HepG2 (cell line): Measurements from ENCODE around the gene AIF1. TPM values are rescaled to one million over a fixed set of nuclear protein-coding genes. Genes with fewer than 3 reads are reported as not detected.

ENCODE experiments used
- ETV5 ChIP-seq: IDR thresholded peaks from 2 replicates; pipeline ENCODE4 v1.6.1; 2018; ENCODE audit warnings: missing biosample characterization, missing genetic modification reagents, inconsistent platforms, borderline replicate concordance
- HNF4G ChIP-seq, 2 experiments: sonication (generic) in 1 of 2; formaldehyde crosslinking in 1 of 2; IDR thresholded peaks; 2 replicates each; pipeline versions ENCODE4 v1.4.0 to v1.6.1; 2011 to 2020; ENCODE audit warnings: borderline replicate concordance in 2 of 2, low read depth in 2 of 2, mild to moderate bottlenecking in 2 of 2, low read length in 1 of 2, missing genetic modification reagents in 1 of 2, moderate library complexity in 1 of 2
- KDM5B ChIP-seq: sonication (generic); formaldehyde crosslinking; IDR thresholded peaks from 2 replicates; pipeline ENCODE4 v1.4.0; 2020; ENCODE audit warnings: missing genetic modification reagents, mild to moderate bottlenecking, borderline replicate concordance
- NFE2L2 ChIP-seq: fragments of 150-350 bp; IDR thresholded peaks from 2 replicates; pipeline ENCODE4 v1.6.1; 2014; ENCODE audit warnings: low read length
- NFKB2 ChIP-seq: sonication (generic); formaldehyde crosslinking; IDR thresholded peaks from 2 replicates; pipeline ENCODE4 v1.4.0; 2020; ENCODE audit warnings: missing genetic modification reagents, borderline replicate concordance
- RARA ChIP-seq: IDR thresholded peaks from 2 replicates; pipeline ENCODE4 v1.6.1; 2016; ENCODE audit warnings: missing genetic modification reagents, missing compliant biosample characterization
- SIN3A ChIP-seq: IDR thresholded peaks from 2 replicates; pipeline ENCODE4 v1.6.1; 2011; ENCODE audit warnings: low read depth, mild to moderate bottlenecking, control low read depth, low read length, borderline replicate concordance
- TAF1 ChIP-seq: sonication (generic); formaldehyde crosslinking; IDR thresholded peaks from 2 replicates; pipeline ENCODE4 v1.4.0; 2020; ENCODE audit warnings: missing genetic modification reagents
- ZNF292 ChIP-seq: sonication (generic); formaldehyde crosslinking; IDR thresholded peaks from 2 replicates; pipeline ENCODE4 v1.8.1; 2022; ENCODE audit warnings: mild to moderate bottlenecking, low read depth, missing genetic modification reagents, borderline replicate concordance
- ZNF546 ChIP-seq: sonication (generic); formaldehyde crosslinking; conservative IDR thresholded peaks from 2 replicates; pipeline ENCODE4 v1.8.1; 2023; ENCODE audit warnings: mild to moderate bottlenecking, missing genetic modification reagents
- ZNF564 ChIP-seq: sonication (generic); formaldehyde crosslinking; IDR thresholded peaks from 2 replicates; pipeline ENCODE4 v1.8.1; 2023; ENCODE audit warnings: mild to moderate bottlenecking, missing genetic modification reagents
- ZNF816 ChIP-seq: sonication (generic); formaldehyde crosslinking; IDR thresholded peaks from 2 replicates; pipeline ENCODE4 v1.8.0; 2022; ENCODE audit warnings: missing genetic modification reagents, mild to moderate bottlenecking, borderline replicate concordance
- polyA plus RNA-seq, 8 experiments: library from polyadenylated mRNA; depleted of rRNA in 3 of 8; stranded (reverse) in 7 of 8; unstranded in 1 of 8; fragments of >200 nt; fragmentation: Illumina TruSeq in 4 of 8; extraction: Trizol in 4 of 8; gene quantifications; 2 replicates each; pipeline versions ENCODE4 v1.2.1 to v1.2.3, GENCODE V29; 2011 to 2016; ENCODE audit warnings: low read depth in 4 of 8, missing spikeins in 1 of 8, mixed read lengths in 1 of 8; ENCODE audit not compliant: insufficient read depth in 1 of 8
- total RNA-seq, 5 experiments: library from RNA; depleted of rRNA; stranded (reverse); fragments of >200 nt; fragmentation: Illumina TruSeq; extraction: Trizol; gene quantifications; 2 replicates each; pipeline ENCODE4 v1.2.3, GENCODE V29; 2016; ENCODE audit warnings: low read depth in 1 of 5
- TF ChIP-seq, protein P1 (sequence below), 2 experiments: IDR thresholded peaks; 2 replicates each; pipeline ENCODE4 v1.6.1; 2011 to 2012; ENCODE audit warnings: low read length in 2 of 2, borderline replicate concordance in 1 of 2, low read depth in 1 of 2, mild to moderate bottlenecking in 1 of 2, moderate library complexity in 1 of 2
- TF ChIP-seq, protein P2 (sequence below): sonication (generic); formaldehyde crosslinking; IDR thresholded peaks from 2 replicates; pipeline ENCODE4 v1.9.0; 2021; ENCODE audit warnings: missing genetic modification reagents, borderline replicate concordance
- TF ChIP-seq, protein P3 (sequence below): sonication (generic); formaldehyde crosslinking; IDR thresholded peaks from 2 replicates; pipeline ENCODE4 v1.4.0; 2020; ENCODE audit warnings: mild to moderate bottlenecking, low read depth, missing genetic modification reagents
- TF ChIP-seq, protein P4 (sequence below): sonication (generic); formaldehyde crosslinking; IDR thresholded peaks from 2 replicates; pipeline ENCODE4 v1.4.0; 2020; ENCODE audit warnings: missing genetic modification reagents
- TF ChIP-seq, protein P5 (sequence below): sonication (generic); formaldehyde crosslinking; IDR thresholded peaks from 2 replicates; pipeline ENCODE4 v1.8.0; 2022; ENCODE audit warnings: missing genetic modification reagents, mild to moderate bottlenecking, inconsistent platforms, borderline replicate concordance

AIF1 gene
- total and polyA plus RNA-seq, 2 of the 13 experiments (the other 11 are each of a cell fraction or from before 2014, with no cell fraction given), result 1.5 TPM; not detected in 1

DNA sequence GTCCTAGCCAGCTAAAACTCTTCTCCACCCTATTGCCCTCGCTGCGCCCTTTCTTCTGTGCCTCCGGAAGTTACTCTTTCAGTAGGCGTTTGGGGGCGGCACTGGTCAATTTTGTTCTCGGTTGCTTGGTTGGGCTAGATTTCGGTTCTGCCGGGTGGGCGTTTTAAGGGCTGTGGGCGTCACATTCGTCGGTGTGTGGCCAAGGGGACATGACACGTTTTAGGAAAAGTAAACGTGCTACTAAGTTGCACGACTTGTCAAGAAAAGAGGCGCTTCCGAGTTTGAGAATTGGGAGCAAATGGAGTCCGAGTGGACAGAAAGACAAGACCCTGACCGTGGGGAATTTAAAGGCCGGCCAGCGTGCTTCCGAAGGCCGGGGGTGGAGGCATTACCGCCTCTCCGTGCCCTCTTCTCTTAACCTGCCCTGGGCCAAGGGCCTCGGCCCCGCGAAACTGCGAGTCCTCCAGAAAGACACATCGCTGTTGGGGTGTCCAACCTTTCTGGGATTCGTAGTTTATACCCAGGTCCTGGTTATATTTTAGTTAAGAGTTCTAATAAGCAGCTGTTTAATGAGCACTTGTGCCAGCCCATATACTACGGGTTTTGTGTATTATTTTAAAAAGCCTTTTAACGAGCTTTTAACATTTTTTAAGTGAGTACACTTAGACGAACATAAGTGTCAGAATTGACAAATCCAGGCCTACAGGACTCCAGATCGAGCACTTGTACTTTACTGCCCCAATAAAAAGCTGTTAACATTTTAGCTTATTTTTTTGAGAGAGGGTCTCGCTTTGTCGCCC, 38.1 kb downstream of the AIF1 start (continued):
- TF ChIP-seq, protein P1, sequence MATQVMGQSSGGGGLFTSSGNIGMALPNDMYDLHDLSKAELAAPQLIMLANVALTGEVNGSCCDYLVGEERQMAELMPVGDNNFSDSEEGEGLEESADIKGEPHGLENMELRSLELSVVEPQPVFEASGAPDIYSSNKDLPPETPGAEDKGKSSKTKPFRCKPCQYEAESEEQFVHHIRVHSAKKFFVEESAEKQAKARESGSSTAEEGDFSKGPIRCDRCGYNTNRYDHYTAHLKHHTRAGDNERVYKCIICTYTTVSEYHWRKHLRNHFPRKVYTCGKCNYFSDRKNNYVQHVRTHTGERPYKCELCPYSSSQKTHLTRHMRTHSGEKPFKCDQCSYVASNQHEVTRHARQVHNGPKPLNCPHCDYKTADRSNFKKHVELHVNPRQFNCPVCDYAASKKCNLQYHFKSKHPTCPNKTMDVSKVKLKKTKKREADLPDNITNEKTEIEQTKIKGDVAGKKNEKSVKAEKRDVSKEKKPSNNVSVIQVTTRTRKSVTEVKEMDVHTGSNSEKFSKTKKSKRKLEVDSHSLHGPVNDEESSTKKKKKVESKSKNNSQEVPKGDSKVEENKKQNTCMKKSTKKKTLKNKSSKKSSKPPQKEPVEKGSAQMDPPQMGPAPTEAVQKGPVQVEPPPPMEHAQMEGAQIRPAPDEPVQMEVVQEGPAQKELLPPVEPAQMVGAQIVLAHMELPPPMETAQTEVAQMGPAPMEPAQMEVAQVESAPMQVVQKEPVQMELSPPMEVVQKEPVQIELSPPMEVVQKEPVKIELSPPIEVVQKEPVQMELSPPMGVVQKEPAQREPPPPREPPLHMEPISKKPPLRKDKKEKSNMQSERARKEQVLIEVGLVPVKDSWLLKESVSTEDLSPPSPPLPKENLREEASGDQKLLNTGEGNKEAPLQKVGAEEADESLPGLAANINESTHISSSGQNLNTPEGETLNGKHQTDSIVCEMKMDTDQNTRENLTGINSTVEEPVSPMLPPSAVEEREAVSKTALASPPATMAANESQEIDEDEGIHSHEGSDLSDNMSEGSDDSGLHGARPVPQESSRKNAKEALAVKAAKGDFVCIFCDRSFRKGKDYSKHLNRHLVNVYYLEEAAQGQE (IDR thresholded peaks at IDR 0.05; ENCODE audit: borderline replicate concordance in 1 of 2, low read depth in 1 of 2, low read length in 2 of 2), result peak in 1 of 2 experiments; percentile 67; a peak in 1 of 4 replicates
- TF ChIP-seq, protein P2, sequence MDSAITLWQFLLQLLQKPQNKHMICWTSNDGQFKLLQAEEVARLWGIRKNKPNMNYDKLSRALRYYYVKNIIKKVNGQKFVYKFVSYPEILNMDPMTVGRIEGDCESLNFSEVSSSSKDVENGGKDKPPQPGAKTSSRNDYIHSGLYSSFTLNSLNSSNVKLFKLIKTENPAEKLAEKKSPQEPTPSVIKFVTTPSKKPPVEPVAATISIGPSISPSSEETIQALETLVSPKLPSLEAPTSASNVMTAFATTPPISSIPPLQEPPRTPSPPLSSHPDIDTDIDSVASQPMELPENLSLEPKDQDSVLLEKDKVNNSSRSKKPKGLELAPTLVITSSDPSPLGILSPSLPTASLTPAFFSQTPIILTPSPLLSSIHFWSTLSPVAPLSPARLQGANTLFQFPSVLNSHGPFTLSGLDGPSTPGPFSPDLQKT (CRISPR knock-in tag), result no peak
- no peak for TF ChIP-seq HNF4G (IDR thresholded peaks at IDR 0.05; ENCODE audit: borderline replicate concordance, low read depth, low read length)
- no peak for TF ChIP-seq HNF4G (CRISPR knock-in tag; IDR thresholded peaks at IDR 0.05; ENCODE audit: borderline replicate concordance, low read depth)
- TF ChIP-seq ZNF292 (CRISPR knock-in tag), result no peak
- TF ChIP-seq, protein P3, sequence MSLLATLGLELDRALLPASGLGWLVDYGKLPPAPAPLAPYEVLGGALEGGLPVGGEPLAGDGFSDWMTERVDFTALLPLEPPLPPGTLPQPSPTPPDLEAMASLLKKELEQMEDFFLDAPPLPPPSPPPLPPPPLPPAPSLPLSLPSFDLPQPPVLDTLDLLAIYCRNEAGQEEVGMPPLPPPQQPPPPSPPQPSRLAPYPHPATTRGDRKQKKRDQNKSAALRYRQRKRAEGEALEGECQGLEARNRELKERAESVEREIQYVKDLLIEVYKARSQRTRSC (CRISPR knock-in tag), result 0 out of 2 replicates have a peak, but pooled peaks have one; percentile 10
- TF ChIP-seq KDM5B (CRISPR knock-in tag), result peak; percentile 56; the same call in 1 of the 2 replicates
- TF ChIP-seq ZNF546 (CRISPR knock-in tag), result no peak
- peak; percentile 72; the same call in 1 of the 2 replicates for TF ChIP-seq TAF1 (CRISPR knock-in tag)
- TF ChIP-seq, protein P4, sequence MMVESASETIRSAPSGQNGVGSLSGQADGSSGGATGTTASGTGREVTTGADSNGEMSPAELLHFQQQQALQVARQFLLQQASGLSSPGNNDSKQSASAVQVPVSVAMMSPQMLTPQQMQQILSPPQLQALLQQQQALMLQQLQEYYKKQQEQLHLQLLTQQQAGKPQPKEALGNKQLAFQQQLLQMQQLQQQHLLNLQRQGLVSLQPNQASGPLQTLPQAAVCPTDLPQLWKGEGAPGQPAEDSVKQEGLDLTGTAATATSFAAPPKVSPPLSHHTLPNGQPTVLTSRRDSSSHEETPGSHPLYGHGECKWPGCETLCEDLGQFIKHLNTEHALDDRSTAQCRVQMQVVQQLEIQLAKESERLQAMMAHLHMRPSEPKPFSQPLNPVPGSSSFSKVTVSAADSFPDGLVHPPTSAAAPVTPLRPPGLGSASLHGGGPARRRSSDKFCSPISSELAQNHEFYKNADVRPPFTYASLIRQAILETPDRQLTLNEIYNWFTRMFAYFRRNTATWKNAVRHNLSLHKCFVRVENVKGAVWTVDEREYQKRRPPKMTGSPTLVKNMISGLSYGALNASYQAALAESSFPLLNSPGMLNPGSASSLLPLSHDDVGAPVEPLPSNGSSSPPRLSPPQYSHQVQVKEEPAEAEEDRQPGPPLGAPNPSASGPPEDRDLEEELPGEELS (CRISPR knock-in tag), result no peak
- TF ChIP-seq, protein P5, sequence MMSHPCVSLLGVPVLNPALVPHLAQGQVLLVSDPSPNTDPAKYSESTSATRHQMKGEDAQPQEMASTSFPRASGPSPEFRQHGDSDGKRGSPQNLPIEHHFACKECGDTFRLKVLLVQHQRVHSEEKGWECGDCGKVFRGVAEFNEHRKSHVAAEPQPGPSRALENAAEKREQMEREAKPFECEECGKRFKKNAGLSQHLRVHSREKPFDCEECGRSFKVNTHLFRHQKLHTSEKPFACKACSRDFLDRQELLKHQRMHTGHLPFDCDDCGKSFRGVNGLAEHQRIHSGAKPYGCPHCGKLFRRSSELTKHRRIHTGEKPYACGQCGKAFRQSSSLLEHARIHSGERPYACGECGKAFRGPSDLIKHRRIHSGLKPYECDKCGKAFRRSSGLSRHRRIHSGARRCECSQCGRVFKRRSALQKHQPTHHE (CRISPR knock-in tag), result no peak
- TF ChIP-seq SIN3A, result peak; percentile 61; the same call in 1 of the 2 replicates
- TF ChIP-seq RARA (CRISPR knock-in tag), result peak; percentile 79
- TF ChIP-seq ETV5 (CRISPR knock-in tag), result peak; percentile 93
- no peak; the same call in 1 of the 2 replicates for TF ChIP-seq NFKB2 (CRISPR knock-in tag)
- TF ChIP-seq ZNF564 (CRISPR knock-in tag), result peak; percentile 20; the same call in 1 of the 2 replicates
- TF ChIP-seq ZNF816, result no peak
- TF ChIP-seq NFE2L2, result no peak
